GOT3 (cell line): ENCODE results near the gene SPATA24.
"Not testable (repeated sequence)": the region's sequence is repeated elsewhere in the genome, so short reads cannot be mapped to it uniquely, and the experiment has no call there.

Experiments
- DNase-seq: peaks from one replicate; lab custom pipeline; 2025; ENCODE audit warnings: mixed read lengths; lab: John Stamatoyannopoulos, UW

Gene SPATA24

DNA sequence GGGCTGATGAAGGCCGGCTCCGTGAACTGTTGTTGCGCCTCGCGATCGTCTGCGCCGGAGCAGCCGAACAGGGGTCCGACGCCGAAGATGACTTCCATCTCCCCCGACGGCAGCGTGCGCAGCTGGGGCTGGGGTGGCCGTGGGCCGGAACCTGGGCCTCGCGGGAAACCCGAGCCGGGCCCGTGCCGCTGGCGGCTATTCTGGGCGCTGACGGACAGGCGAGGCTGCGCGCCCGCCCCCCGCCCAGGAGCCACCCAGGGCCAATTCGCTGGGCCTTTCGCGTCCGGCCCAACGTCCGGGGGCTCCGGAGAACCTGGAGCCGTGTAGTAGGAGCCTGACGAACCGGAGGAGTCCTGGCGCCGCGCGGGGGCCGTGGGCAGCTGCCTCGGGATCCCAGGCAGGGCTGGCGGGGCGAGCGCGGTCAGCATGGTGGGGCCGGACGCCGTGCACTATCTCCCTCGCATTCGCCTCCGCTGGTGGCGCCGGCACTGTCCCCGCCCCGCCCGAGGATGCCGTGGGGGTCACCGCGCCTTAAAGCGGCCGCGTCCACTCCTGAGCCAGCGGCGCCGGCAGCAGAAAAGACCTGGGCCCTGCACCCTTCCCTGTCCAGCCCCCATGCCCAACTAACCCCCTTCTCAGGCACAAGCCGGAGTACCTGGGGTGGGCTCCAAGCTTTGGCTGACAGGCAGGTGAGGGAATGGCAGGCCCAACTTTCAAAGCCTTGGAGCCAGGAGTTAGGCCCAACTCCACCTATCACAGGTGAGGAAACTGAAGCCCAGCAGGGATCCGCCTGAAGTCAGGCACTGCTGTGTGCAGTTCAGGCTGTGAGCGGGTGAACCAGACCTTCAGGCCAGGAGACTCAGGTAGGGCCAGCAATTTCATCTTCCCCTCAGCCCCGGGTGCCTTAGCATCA, 9.0 kb downstream of the SPATA24 start, which contains the start of gene PROB1:
Gene PROB1 (minus strand): TSS at position 451 of the 913 bp plus-strand sequence. CDS start 23 bp downstream, at position 428.
- DNase-seq = no peak

GRCh38 chr5:139394123-139394653, 9.7 kb downstream of the SPATA24 start:
- no peak for DNase-seq

DNA sequence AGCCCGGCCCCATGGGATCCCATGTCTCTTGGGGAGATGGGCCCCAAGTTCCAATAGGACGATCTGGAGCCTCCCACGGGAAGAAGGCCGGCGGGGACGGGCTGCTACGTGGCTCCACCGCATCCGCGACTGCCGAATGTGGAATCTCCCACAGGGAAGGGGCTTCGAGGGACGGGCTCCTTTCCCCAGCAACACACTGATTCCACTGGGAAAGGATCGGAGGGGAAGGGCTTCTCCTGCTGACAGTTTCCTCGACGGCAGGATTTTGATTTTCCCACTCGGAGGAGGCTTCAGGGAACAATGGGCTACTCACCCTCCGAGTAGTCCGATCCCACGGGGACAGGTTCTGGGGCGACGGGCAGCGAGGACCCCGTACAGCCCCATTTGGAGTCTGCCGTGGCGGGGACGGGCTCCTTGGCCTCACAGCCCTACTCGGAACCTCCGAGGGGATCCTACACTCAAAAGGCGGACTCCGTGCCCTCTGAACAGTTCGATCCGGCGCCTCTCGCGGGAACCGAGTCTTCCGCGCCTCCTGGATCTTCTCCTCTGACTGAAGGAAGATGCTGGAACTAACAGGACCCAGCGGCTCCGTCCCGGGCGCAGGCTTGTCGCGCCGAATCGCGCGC, 10.3 kb downstream of the SPATA24 start:
- DNase-seq = no peak

DNA sequence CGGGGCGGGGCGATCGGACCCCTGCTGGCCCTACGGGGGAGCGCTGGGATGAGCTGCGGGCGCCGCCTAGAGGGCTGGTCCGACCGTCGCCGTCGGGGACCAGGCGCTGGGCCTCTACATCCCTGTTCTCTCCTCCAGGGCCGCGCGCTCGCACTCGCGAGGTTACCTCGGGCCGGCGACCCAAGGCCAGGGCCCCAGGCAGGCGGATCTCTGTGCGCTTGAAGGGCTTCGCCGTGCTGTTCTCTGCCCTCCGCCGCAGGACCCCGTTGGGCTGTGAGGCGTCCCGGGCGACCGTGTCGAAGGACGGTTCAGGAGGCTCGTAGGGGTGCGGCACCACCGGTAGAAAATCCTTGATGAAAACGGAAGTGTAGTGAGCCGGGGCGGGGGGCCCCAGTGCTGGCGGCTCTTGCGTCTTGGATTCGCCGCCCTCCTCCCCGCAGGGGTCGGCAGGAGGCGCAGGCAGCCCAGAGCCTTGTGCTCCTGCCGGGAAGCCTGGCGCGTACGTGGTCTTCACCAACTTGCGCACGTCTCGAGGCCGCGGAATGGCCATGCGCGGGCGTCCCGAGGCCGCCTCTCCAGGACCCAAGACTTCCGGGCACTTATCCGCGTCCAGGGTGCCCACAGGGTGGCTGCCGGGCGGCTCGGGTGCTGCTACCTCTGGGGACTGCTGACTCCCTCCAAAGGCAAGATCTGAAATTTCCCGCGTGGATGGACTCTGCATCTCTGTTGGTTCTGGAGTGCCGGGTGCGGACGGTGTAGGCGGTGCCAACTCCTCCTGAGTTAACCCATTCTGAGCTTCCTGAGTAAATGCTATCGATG, 11.0 kb downstream of the SPATA24 start:
- no peak for DNase-seq

GRCh38 chr5:139392324-139392677, 11.6 kb downstream of the SPATA24 start:
- no peak for DNase-seq

- DNase-seq = no peak
These were observed 12.1 kb downstream of the SPATA24 start for GRCh38 chr5:139391570-139392323.

DNA sequence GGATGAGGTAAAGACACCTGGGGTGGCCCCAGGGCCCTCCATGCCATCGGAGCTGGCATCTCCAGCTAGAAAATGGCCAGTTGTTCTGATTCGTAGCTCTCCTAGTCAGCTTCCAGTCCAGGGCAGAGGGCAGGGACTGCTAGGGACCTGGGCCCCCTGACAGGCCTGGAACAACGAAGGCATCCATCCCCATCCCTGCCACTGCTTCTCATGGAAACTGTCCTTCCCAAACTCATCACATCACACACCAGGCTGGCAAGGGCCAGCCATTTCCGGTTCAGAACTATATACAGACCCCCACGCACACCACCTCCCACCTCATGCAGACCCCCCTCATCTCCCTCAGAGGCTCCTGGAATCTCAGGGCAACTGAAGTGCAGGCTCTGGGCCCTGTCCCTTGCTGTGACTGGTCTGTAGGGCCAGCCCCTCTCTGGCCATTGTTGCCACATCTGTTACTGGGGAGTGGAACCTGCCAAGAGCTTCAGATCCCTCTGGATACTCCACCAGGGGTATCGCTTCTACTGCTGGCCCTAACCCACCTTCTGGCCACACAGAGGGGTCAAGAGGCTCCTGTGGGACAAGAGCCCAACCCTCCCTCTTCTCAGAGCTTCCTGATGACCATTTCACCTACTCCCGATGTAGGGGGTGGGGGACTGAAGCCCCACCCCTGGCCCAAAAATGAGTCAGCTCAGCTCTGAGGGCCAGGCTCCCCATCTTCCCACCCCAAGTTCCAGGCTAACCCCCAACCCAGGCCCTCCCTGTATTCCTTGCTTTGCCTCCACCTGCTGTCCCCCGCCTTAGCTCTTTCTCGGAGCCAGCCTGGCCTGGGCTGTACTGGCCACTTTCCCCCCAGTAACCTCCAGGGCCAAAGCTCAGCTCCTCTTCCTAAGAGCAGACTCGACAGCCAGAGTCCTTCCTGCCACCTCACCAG, 13.0 kb downstream of the SPATA24 start:
- no peak for DNase-seq

- DNase-seq = no peak
These were observed 13.9 kb downstream of the SPATA24 start, which contains the start of gene MZB1 for GRCh38 chr5:139389701-139390638. Gene MZB1 (minus strand): TSS chr5:139389913. CDS start chr5:139389856, 57 bp downstream.

- DNase-seq = no peak
These were observed 15.6 kb downstream of the SPATA24 start for GRCh38 chr5:139388198-139388821.

DNA sequence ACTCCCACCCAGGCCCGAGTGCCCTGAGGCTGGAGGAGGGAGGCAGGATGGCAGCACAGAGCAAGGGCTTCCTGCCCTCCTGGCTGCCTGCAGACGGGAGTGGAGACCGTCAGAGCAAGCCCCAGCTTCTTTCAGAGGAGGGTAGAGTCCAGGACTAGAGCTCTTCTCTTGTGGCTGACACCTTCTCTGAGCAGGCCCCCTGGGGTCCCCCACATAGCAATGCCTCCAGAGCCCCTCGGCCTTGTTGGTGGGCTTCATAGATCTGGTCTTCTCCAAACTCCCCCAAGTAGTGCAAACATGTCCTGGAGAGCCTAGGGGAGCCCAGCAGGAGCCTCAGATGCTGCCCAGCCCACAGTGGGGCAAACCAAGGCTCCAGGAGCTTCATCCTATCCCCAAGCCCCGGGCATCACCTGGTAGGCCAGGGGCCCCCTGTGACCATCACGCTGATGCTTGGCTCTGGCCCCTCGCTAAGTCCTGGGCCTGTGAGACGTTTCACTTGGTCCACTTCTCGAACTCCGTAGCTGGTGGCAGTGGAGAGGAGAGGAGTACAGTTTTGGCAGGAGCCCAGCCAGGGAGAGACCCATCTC, 16.2 kb downstream of the SPATA24 start:
- no peak for DNase-seq

- not testable (repeated sequence) for DNase-seq
These were observed 16.9 kb downstream of the SPATA24 start for GRCh38 chr5:139386956-139387355.

DNA sequence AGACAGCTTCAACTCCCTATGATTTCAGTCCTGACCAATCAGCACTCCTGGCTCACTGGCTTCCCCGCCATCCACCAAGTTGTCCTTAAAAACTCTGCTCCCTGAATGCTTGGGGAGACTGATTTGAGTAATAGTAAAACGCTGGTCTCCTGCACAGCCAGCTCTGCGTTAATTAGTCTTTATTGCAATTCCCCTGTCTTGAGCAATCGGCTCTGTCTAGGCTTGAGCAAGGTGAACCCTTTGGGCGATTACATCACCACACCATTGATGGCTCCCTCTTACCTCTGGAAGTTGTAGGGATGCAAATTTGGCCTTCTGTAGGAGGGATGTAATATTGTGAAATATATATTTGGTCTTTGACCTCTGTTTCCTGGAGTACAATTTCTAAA, 17.8 kb downstream of the SPATA24 start:
- no peak for DNase-seq

DNA sequence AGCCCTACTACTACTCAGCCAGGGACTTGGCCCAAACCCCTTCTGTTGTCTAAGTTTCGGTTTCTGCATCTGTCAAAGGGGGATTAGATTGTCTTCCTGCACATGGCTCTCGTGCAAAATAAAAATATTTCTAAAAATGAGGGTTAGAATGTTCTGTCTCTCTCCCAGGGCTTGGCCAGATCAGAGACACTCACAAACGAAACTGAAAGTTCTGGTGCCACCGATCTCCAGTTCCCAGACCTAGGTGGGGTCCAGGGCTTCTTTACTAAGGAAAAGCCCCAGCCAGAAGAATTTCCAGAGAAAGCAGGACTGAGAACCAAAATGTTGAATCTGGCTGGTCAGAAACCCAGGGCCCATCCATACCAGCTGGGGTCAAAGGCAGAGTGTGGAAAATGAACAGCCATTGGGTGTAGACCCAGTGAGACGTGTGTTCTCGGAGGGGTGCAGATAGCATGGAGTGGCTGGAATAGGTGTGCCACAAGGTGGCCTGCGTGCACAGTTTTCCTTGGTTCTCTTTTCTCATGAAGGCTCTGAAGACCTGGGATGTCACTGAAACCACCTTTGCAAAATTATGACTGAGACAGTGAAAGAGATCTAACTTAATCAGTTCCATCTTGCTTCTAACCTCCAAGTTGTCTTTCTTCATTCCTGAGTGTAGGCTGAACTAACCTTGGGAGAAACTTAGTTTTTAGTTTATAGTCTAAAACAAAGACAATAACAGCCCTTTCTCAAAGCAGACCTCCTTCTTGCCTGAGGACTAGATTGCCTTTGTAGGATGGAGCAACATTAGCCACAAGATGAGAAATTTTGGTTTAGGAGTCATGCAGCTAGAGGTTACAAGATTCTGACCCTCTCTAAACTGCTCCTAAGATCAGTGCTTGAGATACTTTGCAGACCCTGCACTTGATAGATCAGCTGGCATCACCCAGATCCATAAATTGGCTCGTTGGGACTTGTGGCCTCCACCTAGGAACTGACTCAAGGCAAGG, 18.5 kb downstream of the SPATA24 start:
- DNase-seq = no peak

DNA sequence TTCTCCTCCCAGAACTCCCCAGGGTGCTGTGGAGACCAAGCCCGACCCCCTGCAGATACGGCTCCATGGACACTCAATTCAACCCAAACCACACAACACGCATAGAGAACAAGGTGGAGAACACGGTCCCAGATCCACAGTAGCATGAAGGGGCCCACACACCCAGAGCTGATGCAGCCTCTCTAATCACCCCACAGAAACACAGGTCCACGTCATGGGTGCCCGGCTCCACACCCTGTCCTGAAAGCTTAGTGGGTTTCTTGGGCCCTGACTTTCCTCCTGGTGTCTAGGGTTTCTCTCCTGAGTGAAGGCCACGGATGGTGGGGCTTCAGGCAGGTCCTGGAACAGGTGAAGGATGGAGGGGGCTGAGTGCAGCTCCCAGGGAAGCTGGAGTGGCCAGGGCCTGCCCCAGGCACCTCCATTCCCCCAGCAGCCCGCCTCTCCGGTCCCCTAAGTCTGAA, 19.3 kb downstream of the SPATA24 start:
- DNase-seq = no peak

GRCh38 chr5:139383993-139384590, 19.8 kb downstream of the SPATA24 start:
- no peak for DNase-seq

DNA sequence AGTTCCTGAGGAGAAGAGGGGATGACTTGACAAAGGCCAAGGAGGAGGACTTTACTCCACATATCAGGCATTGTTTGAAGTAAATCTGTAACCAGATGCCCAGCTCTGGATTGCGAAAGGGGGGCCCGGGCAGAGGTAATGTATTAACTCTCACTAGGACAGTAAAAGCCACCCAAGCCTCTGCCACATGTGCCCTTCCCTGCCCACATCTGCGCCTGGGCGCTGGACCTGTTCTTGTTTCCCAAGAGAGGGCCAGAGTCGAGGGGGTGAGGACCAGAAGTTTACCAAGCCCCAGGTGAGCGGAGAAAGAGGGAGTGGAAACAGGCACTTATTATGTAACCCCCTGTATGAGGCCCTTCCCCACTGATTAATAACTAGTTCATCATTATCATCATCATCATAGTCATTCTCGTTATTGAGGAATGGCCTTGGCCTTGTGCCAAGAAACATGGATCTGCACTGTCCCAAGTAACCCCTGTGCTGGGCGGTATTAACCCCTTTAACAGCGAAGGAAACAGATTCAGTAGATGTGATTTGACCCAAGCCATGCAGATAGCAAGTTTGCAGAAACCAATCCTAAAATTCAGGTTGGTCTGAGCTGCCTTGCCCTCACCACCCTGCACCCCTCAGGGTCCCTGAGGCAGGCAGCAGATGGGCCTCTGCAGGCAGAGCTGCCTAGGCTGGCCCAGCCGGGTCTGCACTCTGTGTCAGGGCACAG, 20.5 kb downstream of the SPATA24 start, which contains the start of gene SLC23A1:
Gene SLC23A1 (minus strand): TSS at position 23 of the 718 bp plus-strand sequence. CDS start 44 bp downstream, outside the sequence.
- no peak for DNase-seq
